ENCODE measurements around the gene SLC17A5. TPM values are rescaled to one million over a fixed set of nuclear protein-coding genes. Genes with fewer than 3 reads are reported as not detected.

Gene SLC17A5
- polyA plus RNA-seq (2011; rRNA removed): 13.2 and 21.2 TPM in 2 replicates
- polyA minus RNA-seq (2011; rRNA and poly(A)+ RNA removed): 11.0 and 12.8 TPM in 2 replicates

- Histone ChIP-seq H3K36me3 (ENCODE audit: control insufficient read depth, insufficient read depth, low read length) (no peaks in the 10 kb centered on the region), H3K27me3 (ENCODE audit: control insufficient read depth, insufficient read depth, low read length) (no peaks in the 10 kb centered on the region), H3K4me3 (ENCODE audit: low read depth, low read length) (peak within 1 kb of the TSS; percentile 100)
- DNase-seq (ENCODE audit: low read depth): peak; percentile 61
- ChIA-PET POLR2A (interaction anchor here (0.5 to 1.0 kb wide), 5 partner anchors 17 to 1521 kb away, joined by 3 to 11 read pairs (median 4); no protein-coding TSS in a partner anchor), CTCF (interaction anchor here (0.6 to 2.9 kb wide), 11 partner anchors 11 to 401 kb away, joined by 3 to 11 read pairs (median 4); no protein-coding TSS in a partner anchor)
- TF ChIP-seq CTCF (IDR thresholded peaks at IDR 0.05; ENCODE audit: insufficient read depth, low read depth, low read length): no peak
These were observed at the start of gene SLC17A5 for GRCh38 chr6:73653571-73654424. TSS of gene SLC17A5 (minus strand) at chr6:73653992. CDS start at chr6:73653886, 106 bp downstream.

GRCh38 chr6:73703466-73703865, 49.7 kb upstream of the SLC17A5 start:
- TF ChIP-seq CTCF (IDR thresholded peaks at IDR 0.05; ENCODE audit: insufficient read depth, low read depth, low read length): no peak
- POLR2A ChIA-PET: no interaction called here
- no peak for DNase-seq (ENCODE audit: low read depth)
- Histone ChIP-seq H3K27me3 (ENCODE audit: control insufficient read depth, insufficient read depth, low read length) (no peaks in the 10 kb centered on the region), H3K4me3 (ENCODE audit: low read depth, low read length) (no peak overlapping the region), H3K36me3 (ENCODE audit: control insufficient read depth, insufficient read depth, low read length) (0 out of 2 replicates have a peak, but pooled peaks cover 3% of the 10 kb centered on the region)
- CTCF ChIA-PET: interaction anchor here (0.9 to 1.9 kb wide), 4 partner anchors 9 to 1507 kb away, joined by 3 to 8 read pairs (median 4); no protein-coding TSS in a partner anchor

GRCh38 chr6:73702444-73702843, 48.7 kb upstream of the SLC17A5 start:
- DNase-seq (ENCODE audit: low read depth): no peak
- Histone ChIP-seq H3K4me3 (ENCODE audit: low read depth, low read length) (no peak overlapping the region), H3K27me3 (ENCODE audit: control insufficient read depth, insufficient read depth, low read length) (no peaks in the 10 kb centered on the region), H3K36me3 (ENCODE audit: control insufficient read depth, insufficient read depth, low read length) (0 out of 2 replicates have a peak, but pooled peaks cover 3% of the 10 kb centered on the region)
- ChIA-PET POLR2A (no interaction called here), CTCF (interaction anchor here (0.7 to 1.9 kb wide), 3 partner anchors 26 to 1508 kb away, joined by 3 to 4 read pairs (median 3); no protein-coding TSS in a partner anchor)
- TF ChIP-seq CTCF (IDR thresholded peaks at IDR 0.05; ENCODE audit: insufficient read depth, low read depth, low read length): no peak

GRCh38 chr6:73699676-73700459, 46.1 kb upstream of the SLC17A5 start:
- Histone ChIP-seq H3K27me3 (ENCODE audit: control insufficient read depth, insufficient read depth, low read length) (no peaks in the 10 kb centered on the region), H3K36me3 (ENCODE audit: control insufficient read depth, insufficient read depth, low read length) (no peaks in the 10 kb centered on the region), H3K4me3 (ENCODE audit: low read depth, low read length) (no peak overlapping the region)
- TF ChIP-seq CTCF (IDR thresholded peaks at IDR 0.05; ENCODE audit: insufficient read depth, low read depth, low read length): no peak
- ChIA-PET POLR2A (interaction anchor here (0.6 kb wide), 1 partner anchor 1506 kb away, joined by 4 read pairs; the partner anchor contains the start of gene COL12A1), CTCF (no interaction called here)
- no peak for DNase-seq (ENCODE audit: low read depth)
